MM.1S (cell line): ENCODE measurements around the gene PRKCA.
"Not testable (repeated sequence)": the region's sequence is repeated elsewhere in the genome, so short reads cannot be mapped to it uniquely, and the experiment has no call there.

Experiments
- DNase-seq: peaks from one replicate; pipeline ENCODE4 v3.0.0-alpha.2; 2015
- H2AFZ ChIP-seq: fragments of 300-600 bp; sonication (generic); 2 replicates; pipeline ENCODE4 v1.6.0; 2016; ENCODE audit warnings: antibody characterized with exemption, low read length
- H3F3A ChIP-seq: fragments of 300-600 bp; sonication (generic); 2 replicates; pipeline ENCODE4 v1.6.1; 2016; ENCODE audit warnings: mild to moderate bottlenecking, antibody characterized with exemption, low read length, moderate library complexity, mixed read lengths; ENCODE audit not compliant: insufficient read depth
- H3K27ac ChIP-seq: fragments of 300-600 bp; sonication (generic); 2 replicates; pipeline ENCODE4 v1.5.1; 2016; ENCODE audit warnings: mild to moderate bottlenecking, low read length
- H3K27me3 ChIP-seq: fragments of 300-600 bp; sonication (generic); replicated peaks from 2 replicates; pipeline ENCODE4 v1.6.0; 2016; ENCODE audit warnings: low read length; ENCODE audit not compliant: insufficient read depth
- H3K36me3 ChIP-seq: fragments of 300-600 bp; sonication (generic); replicated peaks from 2 replicates; pipeline ENCODE4 v1.6.1; 2016; ENCODE audit warnings: mild to moderate bottlenecking, low read length, mixed read lengths; ENCODE audit not compliant: insufficient read depth
- H3K4me1 ChIP-seq: fragments of 300-600 bp; sonication (generic); 2 replicates; pipeline ENCODE4 v1.6.1; 2016; ENCODE audit warnings: low read length, mixed read lengths
- H3K4me2 ChIP-seq: fragments of 300-600 bp; sonication (generic); 2 replicates; pipeline ENCODE4 v1.6.0; 2016; ENCODE audit warnings: low read depth, low read length
- H3K4me3 ChIP-seq: fragments of 300-600 bp; sonication (generic); 2 replicates; pipeline ENCODE4 v1.5.1; 2016; ENCODE audit warnings: low read length, mixed read lengths
- H3K79me2 ChIP-seq: fragments of 300-600 bp; sonication (generic); 2 replicates; pipeline ENCODE4 v1.6.1; 2016; ENCODE audit warnings: mixed run types, low read length, mixed read lengths
- H3K9ac ChIP-seq: fragments of 300-600 bp; sonication (generic); 2 replicates; pipeline ENCODE4 v1.6.1; 2016; ENCODE audit warnings: low read length, mixed read lengths
- H3K9me2 ChIP-seq: fragments of 300-600 bp; sonication (generic); replicated peaks from 2 replicates; pipeline ENCODE4 v1.6.1; 2016; ENCODE audit warnings: mild to moderate bottlenecking, low read length, mixed read lengths; ENCODE audit not compliant: insufficient read depth
- H3K9me3 ChIP-seq: fragments of 300-600 bp; sonication (generic); replicated peaks from 2 replicates; pipeline ENCODE4 v1.6.1; 2016; ENCODE audit warnings: mild to moderate bottlenecking, low read length, mixed read lengths; ENCODE audit not compliant: insufficient read depth
- H4K20me1 ChIP-seq: fragments of 300-600 bp; sonication (generic); 2 replicates; pipeline ENCODE4 v1.6.1; 2016; ENCODE audit warnings: mild to moderate bottlenecking, low read length, moderate library complexity, mixed read lengths; ENCODE audit not compliant: insufficient read depth
- CTCF ChIP-seq: fragments of 300-600 bp; sonication (generic); IDR thresholded peaks from 2 replicates; pipeline ENCODE4 v1.5.1; 2016; ENCODE audit warnings: antibody characterized with exemption, low read length, mixed read lengths
- EZH2 ChIP-seq: fragments of 300-600 bp; sonication (generic); optimal IDR thresholded peaks from 2 replicates; pipeline ENCODE3; 2017; ENCODE audit warnings: low read depth, mild to moderate bottlenecking, antibody characterized with exemption, low read length, mixed read lengths
- EZH2phosphoT487 ChIP-seq: fragments of 300-600 bp; sonication (generic); IDR thresholded peaks from 2 replicates; pipeline ENCODE4 v1.6.1; 2018; ENCODE audit warnings: antibody characterized with exemption, low read length

PRKCA gene

GRCh38 chr17:66451188-66452149 lies 149.1 kb downstream of the PRKCA start:
- Histone ChIP-seq H3K9ac (no peak overlapping the region), H4K20me1 (no peaks in the 10 kb centered on the region), H3F3A (no peaks in the 10 kb centered on the region), H3K4me3 (no peak overlapping the region), H3K79me2 (peaks cover 20% of the 10 kb centered on the region; the same call in 1 of the 2 replicates), H3K4me1 (peaks cover 3% of the 10 kb centered on the region), H2AFZ (no peak overlapping the region), H3K4me2 (no peak overlapping the region), H3K27ac (no peak overlapping the region), H3K36me3 (no peaks in the 10 kb centered on the region), H3K27me3 (no peaks in the 10 kb centered on the region), H3K9me3 (no peaks in the 10 kb centered on the region), H3K9me2 (no peaks in the 10 kb centered on the region)
- no peak for DNase-seq
- TF ChIP-seq EZH2 (no peak), CTCF (no peak), EZH2phosphoT487 (no peak)

- TF ChIP-seq CTCF (no peak), EZH2phosphoT487 (no peak), EZH2 (no peak)
- no peak for DNase-seq
Observed at GRCh38 chr17:66455060-66455459, 152.6 kb downstream of the PRKCA start.

GRCh38 chr17:66457499-66457898 lies 155.1 kb downstream of the PRKCA start:
- not testable (repeated sequence) for H2AFZ ChIP-seq, H3F3A ChIP-seq, H3K4me1 ChIP-seq, H3K36me3 ChIP-seq, H4K20me1 ChIP-seq, H3K9me3 ChIP-seq, H3K79me2 ChIP-seq, H3K4me3 ChIP-seq, H3K9ac ChIP-seq, H3K9me2 ChIP-seq, H3K4me2 ChIP-seq, DNase-seq, H3K27ac ChIP-seq, H3K27me3 ChIP-seq

More at GRCh38 chr17:66455060-66455459, 152.6 kb downstream of the PRKCA start:
- Histone ChIP-seq H3K4me3 (no peak overlapping the region), H4K20me1 (no peaks in the 10 kb centered on the region), H2AFZ (no peak overlapping the region), H3K4me2 (no peak overlapping the region), H3K79me2 (0 out of 2 replicates have a peak, but pooled peaks cover 13% of the 10 kb centered on the region), H3K9me2 (no peaks in the 10 kb centered on the region), H3K4me1 (no peaks in the 10 kb centered on the region), H3K36me3 (no peaks in the 10 kb centered on the region), H3F3A (no peaks in the 10 kb centered on the region), H3K9ac (no peak overlapping the region), H3K27ac (no peak overlapping the region), H3K27me3 (no peaks in the 10 kb centered on the region), H3K9me3 (no peaks in the 10 kb centered on the region)

- Histone ChIP-seq H3K4me1 (no peaks in the 10 kb centered on the region), H3K9me3 (no peaks in the 10 kb centered on the region), H3K4me2 (no peak overlapping the region), H3F3A (no peaks in the 10 kb centered on the region), H3K27me3 (no peaks in the 10 kb centered on the region), H3K79me2 (0 out of 2 replicates have a peak, but pooled peaks cover 3% of the 10 kb centered on the region), H2AFZ (no peak overlapping the region), H3K9ac (no peak overlapping the region), H3K27ac (no peak overlapping the region), H3K9me2 (no peaks in the 10 kb centered on the region), H3K36me3 (no peaks in the 10 kb centered on the region), H4K20me1 (no peaks in the 10 kb centered on the region), H3K4me3 (no peak overlapping the region)
- TF ChIP-seq EZH2phosphoT487 (no peak), CTCF (no peak), EZH2 (no peak)
- no peak for DNase-seq
Observed at GRCh38 chr17:66458782-66459181, 156.4 kb downstream of the PRKCA start.
